NCI-H82 (cell line): ENCODE measurements around the gene PGAM1.
"Not testable (repeated sequence)": the region's sequence is repeated elsewhere in the genome, so short reads cannot be mapped to it uniquely, and the experiment has no call there.

Experiments
- DNase-seq: peaks from one replicate; lab custom pipeline; 2025; lab: John Stamatoyannopoulos, UW

PGAM1 gene

GRCh38 chr10:97425964-97426775 lies at the start of gene PGAM1:
TSS of gene PGAM1 (plus strand) at chr10:97426191. CDS start at chr10:97426308, 117 bp downstream.
- peak; percentile 95 for DNase-seq

- no peak for DNase-seq
Observed at GRCh38 chr10:97376413-97376812, 49.6 kb upstream of the PGAM1 start.

- no peak for DNase-seq
Observed at GRCh38 chr10:97378933-97379921, 46.8 kb upstream of the PGAM1 start.

GRCh38 chr10:97380516-97380915 lies 45.5 kb upstream of the PGAM1 start:
- no peak for DNase-seq

GRCh38 chr10:97381626-97382025 lies 44.4 kb upstream of the PGAM1 start:
- no peak for DNase-seq

- no peak for DNase-seq
Observed at GRCh38 chr10:97383159-97383558, 42.8 kb upstream of the PGAM1 start.

- no peak for DNase-seq
Observed at GRCh38 chr10:97384156-97384555, 41.8 kb upstream of the PGAM1 start.

- no peak for DNase-seq
Observed at GRCh38 chr10:97384641-97385040, 41.4 kb upstream of the PGAM1 start.

- no peak for DNase-seq
Observed at GRCh38 chr10:97385565-97385964, 40.4 kb upstream of the PGAM1 start.

- DNase-seq: no peak
Observed at GRCh38 chr10:97388152-97388551, 37.8 kb upstream of the PGAM1 start.

- no peak for DNase-seq
Observed at GRCh38 chr10:97390091-97390490, 35.9 kb upstream of the PGAM1 start.

- DNase-seq: no peak
Observed at GRCh38 chr10:97393034-97393573, 32.9 kb upstream of the PGAM1 start.

GRCh38 chr10:97396056-97396455 lies 29.9 kb upstream of the PGAM1 start:
- DNase-seq: no peak

GRCh38 chr10:97399843-97400545 lies 26.0 kb upstream of the PGAM1 start:
- DNase-seq: peak; percentile 63

GRCh38 chr10:97400665-97401454 lies 25.1 kb upstream of the PGAM1 start, which contains the start of gene RRP12:
TSS of gene RRP12 (minus strand) at chr10:97401340. CDS start at chr10:97401231, 109 bp downstream.
- peak; percentile 99 for DNase-seq

GRCh38 chr10:97401455-97401919 lies 24.5 kb upstream of the PGAM1 start:
- no peak for DNase-seq

GRCh38 chr10:97404044-97404443 lies 21.9 kb upstream of the PGAM1 start:
- DNase-seq: no peak

- no peak for DNase-seq
Observed at GRCh38 chr10:97406064-97406463, 19.9 kb upstream of the PGAM1 start.

GRCh38 chr10:97406483-97406882 lies 19.5 kb upstream of the PGAM1 start:
- not testable (repeated sequence) for DNase-seq

GRCh38 chr10:97407211-97407951 lies 18.6 kb upstream of the PGAM1 start:
- DNase-seq: peak; percentile 93
